Type B pancreatic cell (in vitro differentiated cells): Measurements from ENCODE around the gene IGF1R. TPM values are rescaled to one million over a fixed set of nuclear protein-coding genes. Genes with fewer than 3 reads are reported as not detected.

Experiments used
- DNase-seq: peaks from one replicate; pipeline ENCODE4 v3.0.0; 2021; ENCODE audit warnings: mixed read lengths; ENCODE audit not compliant: unreplicated experiment; ENCODE audit errors: extremely low spot score
- H3K27ac Mint-ChIP-seq: 2 replicates; pipeline ENCODE4 v1.8.0; 2021; ENCODE audit warnings: mild to moderate bottlenecking, mixed read lengths
- H3K27me3 Mint-ChIP-seq: 2 replicates; pipeline ENCODE4 v1.8.0; 2021; ENCODE audit warnings: mixed read lengths
- H3K36me3 Mint-ChIP-seq: 2 replicates; pipeline ENCODE4 v1.8.0; 2021; ENCODE audit warnings: mixed read lengths
- H3K4me1 Mint-ChIP-seq: one replicate; pipeline ENCODE4 v1.8.0; 2021; ENCODE audit warnings: mixed read lengths; ENCODE audit not compliant: unreplicated experiment
- H3K4me3 Mint-ChIP-seq: 2 replicates; pipeline ENCODE4 v1.8.0; 2021; ENCODE audit warnings: mild to moderate bottlenecking, mixed read lengths
- H3K9me3 Mint-ChIP-seq: 2 replicates; pipeline ENCODE4 v1.8.0; 2021; ENCODE audit warnings: mixed read lengths
- CTCF ChIP-seq: fragments of 200-600 bp; sonication (generic); conservative IDR thresholded peaks from 2 replicates; pipeline ENCODE4 v1.5.0; 2021; ENCODE audit warnings: antibody characterized with exemption, mild to moderate bottlenecking
- total RNA-seq: library from RNA; stranded (reverse); gene quantifications from 2 replicates; pipeline ENCODE4 v1.2.1, GENCODE V29; 2021; ENCODE audit warnings: low replicate concordance

Gene IGF1R
- total RNA-seq, 1 donor from 2014 or later, result 87.1 TPM

- Mint-ChIP-seq H3K4me3 (peak overlapping the region; percentile 51), H3K4me1 (peaks cover 91% of the 10 kb centered on the region), H3K27me3 (no peaks in the 10 kb centered on the region), H3K9me3 (no peaks in the 10 kb centered on the region), H3K27ac (peak overlapping the region; percentile 54), H3K36me3 (no peaks in the 10 kb centered on the region)
- DNase-seq, result no peak
- no peak for TF ChIP-seq CTCF
Measured at GRCh38 chr15:98719137-98719740, 70.9 kb downstream of the IGF1R start.

GRCh38 chr15:98720031-98720430, 71.7 kb downstream of the IGF1R start:
- no peak overlapping the region for H3K4me3 Mint-ChIP-seq
- no peak overlapping the region for H3K27ac Mint-ChIP-seq
- no peaks in the 10 kb centered on the region for H3K9me3 Mint-ChIP-seq
- H3K36me3 Mint-ChIP-seq, result no peaks in the 10 kb centered on the region
- H3K27me3 Mint-ChIP-seq, result no peaks in the 10 kb centered on the region
- no peak for TF ChIP-seq CTCF
- peaks cover 88% of the 10 kb centered on the region for H3K4me1 Mint-ChIP-seq
- no peak for DNase-seq

GRCh38 chr15:98720577-98721565, 72.5 kb downstream of the IGF1R start:
- peaks cover 88% of the 10 kb centered on the region for H3K4me1 Mint-ChIP-seq
- H3K36me3 Mint-ChIP-seq, result no peaks in the 10 kb centered on the region
- no peak for TF ChIP-seq CTCF
- no peaks in the 10 kb centered on the region for H3K27me3 Mint-ChIP-seq
- no peaks in the 10 kb centered on the region for H3K9me3 Mint-ChIP-seq
- no peak for DNase-seq
- no peak overlapping the region for H3K4me3 Mint-ChIP-seq
- no peak overlapping the region for H3K27ac Mint-ChIP-seq

GRCh38 chr15:98722209-98722608, 73.9 kb downstream of the IGF1R start:
- no peak for DNase-seq
- Mint-ChIP-seq H3K27me3 (no peaks in the 10 kb centered on the region), H3K9me3 (no peaks in the 10 kb centered on the region), H3K4me1 (peaks cover 82% of the 10 kb centered on the region), H3K36me3 (no peaks in the 10 kb centered on the region), H3K27ac (peak overlapping the region; percentile 55), H3K4me3 (no peak overlapping the region)
- no peak for TF ChIP-seq CTCF

- Mint-ChIP-seq H3K4me3 (no peak overlapping the region), H3K4me1 (peaks cover 82% of the 10 kb centered on the region), H3K27ac (peak overlapping the region; percentile 55), H3K36me3 (no peaks in the 10 kb centered on the region), H3K27me3 (no peaks in the 10 kb centered on the region), H3K9me3 (no peaks in the 10 kb centered on the region)
- no peak for TF ChIP-seq CTCF
- DNase-seq, result no peak
Measured at GRCh38 chr15:98722645-98723044, 74.3 kb downstream of the IGF1R start.
